Ovary (tissue), 3 donors: ENCODE measurements around the gene SND1.

Experiments
- EP300 ChIP-seq: sonication (generic); formaldehyde crosslinking; IDR thresholded peaks from one replicate; pipeline ENCODE4 v1.6.1; 2017; ENCODE audit warnings: antibody characterized with exemption
- POLR2A ChIP-seq: fragments of 450-650 bp; IDR thresholded peaks from one replicate; pipeline ENCODE4 v1.6.1; 2017; ENCODE audit warnings: antibody characterized with exemption, mild to moderate bottlenecking, moderate library complexity
- TF ChIP-seq, protein P1 (sequence below), 3 donors: fragments of 450-650 bp in 2 of 3; fragments of 200-600 bp in 1 of 3; IDR thresholded peaks; one replicate each; pipeline versions ENCODE4 v1.5.1 to v1.8.0; 2016 to 2022; ENCODE audit warnings: antibody characterized with exemption in 3 of 3, mild to moderate bottlenecking in 1 of 3
- donor health status: DM: no; HTN: no; CAD: no.

DNA sequence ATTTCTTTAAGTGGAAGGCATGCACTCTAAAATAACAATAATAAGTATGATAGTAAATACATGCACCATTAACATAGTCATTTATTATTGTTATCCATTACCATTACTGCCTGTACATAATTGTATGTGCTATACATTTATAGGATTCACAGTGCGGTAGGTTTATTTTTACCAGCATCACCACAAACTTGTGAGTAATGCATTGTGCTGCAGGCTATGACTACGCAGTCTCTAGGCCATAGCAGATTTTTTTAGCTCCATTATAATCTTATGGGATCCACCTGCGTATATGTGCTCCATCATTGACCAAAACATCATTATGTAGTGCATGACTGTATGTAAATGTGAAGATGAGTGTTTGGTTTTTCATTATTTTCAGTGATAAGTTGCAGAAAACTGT lies 219.2 kb downstream of the SND1 start:
- TF ChIP-seq, protein P1, sequence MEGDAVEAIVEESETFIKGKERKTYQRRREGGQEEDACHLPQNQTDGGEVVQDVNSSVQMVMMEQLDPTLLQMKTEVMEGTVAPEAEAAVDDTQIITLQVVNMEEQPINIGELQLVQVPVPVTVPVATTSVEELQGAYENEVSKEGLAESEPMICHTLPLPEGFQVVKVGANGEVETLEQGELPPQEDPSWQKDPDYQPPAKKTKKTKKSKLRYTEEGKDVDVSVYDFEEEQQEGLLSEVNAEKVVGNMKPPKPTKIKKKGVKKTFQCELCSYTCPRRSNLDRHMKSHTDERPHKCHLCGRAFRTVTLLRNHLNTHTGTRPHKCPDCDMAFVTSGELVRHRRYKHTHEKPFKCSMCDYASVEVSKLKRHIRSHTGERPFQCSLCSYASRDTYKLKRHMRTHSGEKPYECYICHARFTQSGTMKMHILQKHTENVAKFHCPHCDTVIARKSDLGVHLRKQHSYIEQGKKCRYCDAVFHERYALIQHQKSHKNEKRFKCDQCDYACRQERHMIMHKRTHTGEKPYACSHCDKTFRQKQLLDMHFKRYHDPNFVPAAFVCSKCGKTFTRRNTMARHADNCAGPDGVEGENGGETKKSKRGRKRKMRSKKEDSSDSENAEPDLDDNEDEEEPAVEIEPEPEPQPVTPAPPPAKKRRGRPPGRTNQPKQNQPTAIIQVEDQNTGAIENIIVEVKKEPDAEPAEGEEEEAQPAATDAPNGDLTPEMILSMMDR (IDR thresholded peaks at IDR 0.05) = no peak
- TF ChIP-seq POLR2A (no peak), EP300 (no peak)
